GM12878 (cell line): ENCODE data around the gene OR4D6. TPM values are rescaled to one million over a fixed set of nuclear protein-coding genes. Genes with fewer than 3 reads are reported as not detected.
A peak's percentile ranks its signal among the peaks of the same experiment; 100 is the strongest.

Experiments used
- CBFB ChIP-seq: IDR thresholded peaks from 2 replicates; pipeline ENCODE4 v1.6.1; 2016; ENCODE audit warnings: antibody characterized with exemption, low read depth
- CBX3 ChIP-seq: fragments of 200-600 bp; sonication (generic); IDR thresholded peaks from 2 replicates; pipeline ENCODE4 v1.6.1; 2016; ENCODE audit warnings: low read depth, borderline replicate concordance
- E2F4 ChIP-seq: IDR thresholded peaks from 2 replicates; pipeline ENCODE4 v1.6.1; 2012; ENCODE audit warnings: low read depth, low read length, improper control_type of control experiment
- EZH2 ChIP-seq: IDR thresholded peaks from 2 replicates; pipeline ENCODE4 v1.6.1; 2012; ENCODE audit warnings: low read depth, mild to moderate bottlenecking, control low read depth, inconsistent platforms, low read length, borderline replicate concordance; ENCODE audit not compliant: control insufficient read depth
- HDAC2 ChIP-seq: fragments of 200-600 bp; sonication (generic); IDR thresholded peaks from 2 replicates; pipeline ENCODE4 v1.6.1; 2017
- HDGF ChIP-seq: fragments of 450-650 bp; IDR thresholded peaks from 2 replicates; pipeline ENCODE4 v1.6.1; 2016; ENCODE audit warnings: antibody characterized with exemption
- JUNB ChIP-seq: IDR thresholded peaks from 2 replicates; pipeline ENCODE4 v1.6.1; 2016; ENCODE audit warnings: antibody characterized with exemption, mild to moderate bottlenecking
- LARP7 ChIP-seq: fragments of 450-650 bp; IDR thresholded peaks from 2 replicates; pipeline ENCODE4 v1.6.1; 2017; ENCODE audit warnings: mild to moderate bottlenecking
- MTA2 ChIP-seq: fragments of 450-650 bp; IDR thresholded peaks from 2 replicates; pipeline ENCODE4 v1.6.1; 2016; ENCODE audit warnings: low read depth, mild to moderate bottlenecking, moderate library complexity
- MTA3 ChIP-seq: IDR thresholded peaks from 2 replicates; pipeline ENCODE4 v1.6.1; 2012; ENCODE audit warnings: low read length, inconsistent platforms, borderline replicate concordance
- NFIC ChIP-seq: IDR thresholded peaks from 2 replicates; pipeline ENCODE4 v1.6.1; 2012; ENCODE audit warnings: low read depth, mild to moderate bottlenecking, inconsistent platforms, low read length, moderate library complexity
- NFYA ChIP-seq: IDR thresholded peaks from 2 replicates; pipeline ENCODE4 v1.6.1; 2011; ENCODE audit warnings: low read depth, mild to moderate bottlenecking, low read length, improper control_type of control experiment, borderline replicate concordance
- POU2F2 ChIP-seq: IDR thresholded peaks from 3 replicates; pipeline ENCODE4 v1.6.1; 2011; ENCODE audit warnings: low read depth, mild to moderate bottlenecking, low read length, borderline replicate concordance
- SIN3A ChIP-seq: IDR thresholded peaks from 2 replicates; pipeline ENCODE4 v1.6.1; 2012; ENCODE audit warnings: low read depth, low read length, improper control_type of control experiment
- SUZ12 ChIP-seq: fragments of 200-600 bp; sonication (generic); IDR thresholded peaks from one replicate; pipeline ENCODE4 v1.6.1; 2018; ENCODE audit warnings: antibody characterized with exemption, mild to moderate bottlenecking; ENCODE audit not compliant: unreplicated experiment
- TCF3 ChIP-seq: IDR thresholded peaks from 2 replicates; pipeline ENCODE4 v1.6.1; 2012; ENCODE audit warnings: low read depth, mild to moderate bottlenecking, low read length, borderline replicate concordance; ENCODE audit not compliant: insufficient read depth
- WRNIP1 ChIP-seq: IDR thresholded peaks from 2 replicates; pipeline ENCODE4 v1.6.1; 2011; ENCODE audit warnings: low read depth, low read length, improper control_type of control experiment, borderline replicate concordance
- ZNF24 ChIP-seq: fragments of 450-650 bp; IDR thresholded peaks from 2 replicates; pipeline ENCODE4 v1.6.1; 2017; ENCODE audit warnings: antibody characterized with exemption, mild to moderate bottlenecking
- polyA plus RNA-seq, 11 experiments: library from polyadenylated mRNA; depleted of rRNA in 4 of 11; unstranded in 6 of 11; stranded (reverse) in 5 of 11; fragments of >200 nt; fragmentation: Nextera tagmentation in 4 of 11; fragmentation: Illumina TruSeq in 1 of 11; extraction: Ambion mirVana in 4 of 11; extraction: Trizol in 1 of 11; gene quantifications; 1 replicate in 1 of 11; 2 replicates in 10 of 11; pipeline versions ENCODE4 v1.2.1 to v1.2.3, GENCODE V29; 2011 to 2016; ENCODE audit warnings: inconsistent platforms in 2 of 11, missing spikeins in 2 of 11, low read depth in 1 of 11
- total RNA-seq, 4 experiments: library from RNA; depleted of rRNA in 3 of 4; stranded (reverse); fragments of >200 nt in 3 of 4; fragmentation: Illumina TruSeq in 1 of 4; extraction: Trizol in 1 of 4; gene quantifications; 2 replicates each; pipeline versions ENCODE4 v1.2.1 to v1.2.3, GENCODE V29; 2013 to 2021
- TF ChIP-seq, protein P1 (sequence below): fragments of 150-350 bp; IDR thresholded peaks from 2 replicates; pipeline ENCODE4 v1.6.1; 2016; ENCODE audit warnings: low read depth, low read length
- TF ChIP-seq, protein P2 (sequence below): IDR thresholded peaks from 2 replicates; pipeline ENCODE4 v1.6.1; 2012; ENCODE audit warnings: low read length, inconsistent platforms
- TF ChIP-seq, protein P3 (sequence below): fragments of 450-650 bp; formaldehyde crosslinking; IDR thresholded peaks from 2 replicates; pipeline ENCODE4 v1.4.0; 2022; ENCODE audit warnings: mild to moderate bottlenecking, moderate library complexity
- TF ChIP-seq, protein P4 (sequence below): fragments of 450-650 bp; IDR thresholded peaks from 2 replicates; pipeline ENCODE4 v1.6.1; 2016; ENCODE audit warnings: mild to moderate bottlenecking

OR4D6 gene
- total and polyA plus RNA-seq, 10 of the 15 experiments (the other 5 are each of a cell fraction or from before 2014, with no cell fraction given), result not detected

- TF ChIP-seq, protein P1, sequence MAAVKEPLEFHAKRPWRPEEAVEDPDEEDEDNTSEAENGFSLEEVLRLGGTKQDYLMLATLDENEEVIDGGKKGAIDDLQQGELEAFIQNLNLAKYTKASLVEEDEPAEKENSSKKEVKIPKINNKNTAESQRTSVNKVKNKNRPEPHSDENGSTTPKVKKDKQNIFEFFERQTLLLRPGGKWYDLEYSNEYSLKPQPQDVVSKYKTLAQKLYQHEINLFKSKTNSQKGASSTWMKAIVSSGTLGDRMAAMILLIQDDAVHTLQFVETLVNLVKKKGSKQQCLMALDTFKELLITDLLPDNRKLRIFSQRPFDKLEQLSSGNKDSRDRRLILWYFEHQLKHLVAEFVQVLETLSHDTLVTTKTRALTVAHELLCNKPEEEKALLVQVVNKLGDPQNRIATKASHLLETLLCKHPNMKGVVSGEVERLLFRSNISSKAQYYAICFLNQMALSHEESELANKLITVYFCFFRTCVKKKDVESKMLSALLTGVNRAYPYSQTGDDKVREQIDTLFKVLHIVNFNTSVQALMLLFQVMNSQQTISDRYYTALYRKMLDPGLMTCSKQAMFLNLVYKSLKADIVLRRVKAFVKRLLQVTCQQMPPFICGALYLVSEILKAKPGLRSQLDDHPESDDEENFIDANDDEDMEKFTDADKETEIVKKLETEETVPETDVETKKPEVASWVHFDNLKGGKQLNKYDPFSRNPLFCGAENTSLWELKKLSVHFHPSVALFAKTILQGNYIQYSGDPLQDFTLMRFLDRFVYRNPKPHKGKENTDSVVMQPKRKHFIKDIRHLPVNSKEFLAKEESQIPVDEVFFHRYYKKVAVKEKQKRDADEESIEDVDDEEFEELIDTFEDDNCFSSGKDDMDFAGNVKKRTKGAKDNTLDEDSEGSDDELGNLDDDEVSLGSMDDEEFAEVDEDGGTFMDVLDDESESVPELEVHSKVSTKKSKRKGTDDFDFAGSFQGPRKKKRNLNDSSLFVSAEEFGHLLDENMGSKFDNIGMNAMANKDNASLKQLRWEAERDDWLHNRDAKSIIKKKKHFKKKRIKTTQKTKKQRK, result no peak
- no peak for TF ChIP-seq E2F4
- no peak for TF ChIP-seq LARP7
- peak; percentile 65 for TF ChIP-seq ZNF24
- no peak for TF ChIP-seq NFIC
- TF ChIP-seq CBX3, result no peak
- TF ChIP-seq, protein P2, sequence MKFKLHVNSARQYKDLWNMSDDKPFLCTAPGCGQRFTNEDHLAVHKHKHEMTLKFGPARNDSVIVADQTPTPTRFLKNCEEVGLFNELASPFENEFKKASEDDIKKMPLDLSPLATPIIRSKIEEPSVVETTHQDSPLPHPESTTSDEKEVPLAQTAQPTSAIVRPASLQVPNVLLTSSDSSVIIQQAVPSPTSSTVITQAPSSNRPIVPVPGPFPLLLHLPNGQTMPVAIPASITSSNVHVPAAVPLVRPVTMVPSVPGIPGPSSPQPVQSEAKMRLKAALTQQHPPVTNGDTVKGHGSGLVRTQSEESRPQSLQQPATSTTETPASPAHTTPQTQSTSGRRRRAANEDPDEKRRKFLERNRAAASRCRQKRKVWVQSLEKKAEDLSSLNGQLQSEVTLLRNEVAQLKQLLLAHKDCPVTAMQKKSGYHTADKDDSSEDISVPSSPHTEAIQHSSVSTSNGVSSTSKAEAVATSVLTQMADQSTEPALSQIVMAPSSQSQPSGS, result no peak
- no peak for TF ChIP-seq POU2F2
- TF ChIP-seq HDGF, result no peak
- no peak for TF ChIP-seq MTA2
- no peak for TF ChIP-seq MTA3
- TF ChIP-seq, protein P3, sequence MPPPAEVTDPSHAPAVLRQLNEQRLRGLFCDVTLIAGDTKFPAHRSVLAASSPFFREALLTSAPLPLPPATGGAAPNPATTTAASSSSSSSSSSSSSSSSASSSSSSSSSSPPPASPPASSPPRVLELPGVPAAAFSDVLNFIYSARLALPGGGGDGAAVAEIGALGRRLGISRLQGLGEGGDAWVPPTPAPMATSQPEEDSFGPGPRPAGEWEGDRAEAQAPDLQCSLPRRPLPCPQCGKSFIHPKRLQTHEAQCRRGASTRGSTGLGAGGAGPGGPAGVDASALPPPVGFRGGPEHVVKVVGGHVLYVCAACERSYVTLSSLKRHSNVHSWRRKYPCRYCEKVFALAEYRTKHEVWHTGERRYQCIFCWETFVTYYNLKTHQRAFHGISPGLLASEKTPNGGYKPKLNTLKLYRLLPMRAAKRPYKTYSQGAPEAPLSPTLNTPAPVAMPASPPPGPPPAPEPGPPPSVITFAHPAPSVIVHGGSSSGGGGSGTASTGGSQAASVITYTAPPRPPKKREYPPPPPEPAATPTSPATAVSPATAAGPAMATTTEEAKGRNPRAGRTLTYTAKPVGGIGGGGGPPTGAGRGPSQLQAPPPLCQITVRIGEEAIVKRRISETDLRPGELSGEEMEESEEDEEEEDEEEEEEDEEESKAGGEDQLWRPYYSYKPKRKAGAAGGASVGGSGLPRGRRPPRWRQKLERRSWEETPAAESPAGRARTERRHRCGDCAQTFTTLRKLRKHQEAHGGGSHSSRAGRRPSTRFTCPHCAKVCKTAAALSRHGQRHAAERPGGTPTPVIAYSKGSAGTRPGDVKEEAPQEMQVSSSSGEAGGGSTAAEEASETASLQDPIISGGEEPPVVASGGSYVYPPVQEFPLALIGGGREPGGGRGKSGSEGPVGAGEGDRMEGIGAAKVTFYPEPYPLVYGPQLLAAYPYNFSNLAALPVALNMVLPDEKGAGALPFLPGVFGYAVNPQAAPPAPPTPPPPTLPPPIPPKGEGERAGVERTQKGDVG (CRISPR knock-in tag), result no peak
- no peak for TF ChIP-seq NFYA
- no peak for TF ChIP-seq CBFB
- TF ChIP-seq SUZ12, result no peak
- TF ChIP-seq TCF3, result no peak
- TF ChIP-seq EZH2, result no peak
- TF ChIP-seq JUNB, result no peak
- no peak for TF ChIP-seq WRNIP1
- TF ChIP-seq, protein P4, sequence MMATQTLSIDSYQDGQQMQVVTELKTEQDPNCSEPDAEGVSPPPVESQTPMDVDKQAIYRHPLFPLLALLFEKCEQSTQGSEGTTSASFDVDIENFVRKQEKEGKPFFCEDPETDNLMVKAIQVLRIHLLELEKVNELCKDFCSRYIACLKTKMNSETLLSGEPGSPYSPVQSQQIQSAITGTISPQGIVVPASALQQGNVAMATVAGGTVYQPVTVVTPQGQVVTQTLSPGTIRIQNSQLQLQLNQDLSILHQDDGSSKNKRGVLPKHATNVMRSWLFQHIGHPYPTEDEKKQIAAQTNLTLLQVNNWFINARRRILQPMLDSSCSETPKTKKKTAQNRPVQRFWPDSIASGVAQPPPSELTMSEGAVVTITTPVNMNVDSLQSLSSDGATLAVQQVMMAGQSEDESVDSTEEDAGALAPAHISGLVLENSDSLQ, result peak; percentile 61; the same call in 1 of the 2 replicates
- no peak for TF ChIP-seq SIN3A
- TF ChIP-seq HDAC2, result no peak
Observed at GRCh38 chr11:59429924-59430516, 26.7 kb upstream of the OR4D6 start (continued).
